NB4 (cell line): ENCODE results near the gene MECR.

Source experiments
- MYC ChIP-seq: IDR thresholded peaks from 2 replicates; pipeline ENCODE4 v1.6.1; 2011; ENCODE audit warnings: low read depth, low read length
- POLR2A ChIP-seq: IDR thresholded peaks from 2 replicates; pipeline ENCODE4 v1.6.1; 2011; ENCODE audit warnings: mild to moderate bottlenecking; ENCODE audit not compliant: insufficient read length; ENCODE audit errors: extremely low read depth
- TF ChIP-seq, protein P1 (sequence below): IDR thresholded peaks from one replicate; pipeline ENCODE4 v1.5.1; 2012; ENCODE audit warnings: low read depth, low read length

- no peak for TF ChIP-seq POLR2A
- TF ChIP-seq, protein P1, sequence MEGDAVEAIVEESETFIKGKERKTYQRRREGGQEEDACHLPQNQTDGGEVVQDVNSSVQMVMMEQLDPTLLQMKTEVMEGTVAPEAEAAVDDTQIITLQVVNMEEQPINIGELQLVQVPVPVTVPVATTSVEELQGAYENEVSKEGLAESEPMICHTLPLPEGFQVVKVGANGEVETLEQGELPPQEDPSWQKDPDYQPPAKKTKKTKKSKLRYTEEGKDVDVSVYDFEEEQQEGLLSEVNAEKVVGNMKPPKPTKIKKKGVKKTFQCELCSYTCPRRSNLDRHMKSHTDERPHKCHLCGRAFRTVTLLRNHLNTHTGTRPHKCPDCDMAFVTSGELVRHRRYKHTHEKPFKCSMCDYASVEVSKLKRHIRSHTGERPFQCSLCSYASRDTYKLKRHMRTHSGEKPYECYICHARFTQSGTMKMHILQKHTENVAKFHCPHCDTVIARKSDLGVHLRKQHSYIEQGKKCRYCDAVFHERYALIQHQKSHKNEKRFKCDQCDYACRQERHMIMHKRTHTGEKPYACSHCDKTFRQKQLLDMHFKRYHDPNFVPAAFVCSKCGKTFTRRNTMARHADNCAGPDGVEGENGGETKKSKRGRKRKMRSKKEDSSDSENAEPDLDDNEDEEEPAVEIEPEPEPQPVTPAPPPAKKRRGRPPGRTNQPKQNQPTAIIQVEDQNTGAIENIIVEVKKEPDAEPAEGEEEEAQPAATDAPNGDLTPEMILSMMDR, result no peak
- no peak for TF ChIP-seq MYC
Observed at GRCh38 chr1:29237852-29238619, 7.3 kb upstream of the MECR start.
